WTC11 (cell line): ENCODE data around the gene PAPPA2. TPM values are rescaled to one million over a fixed set of nuclear protein-coding genes. Genes with fewer than 3 reads are reported as not detected.
A peak's percentile ranks its signal among the peaks of the same experiment; 100 is the strongest.

Source experiments
- ATAC-seq: fragments of 200-7000 bp; cut with Tn5 transposase; 2 replicates; pipeline ENCODE4 v1.10.0; 2021; ENCODE audit warnings: mild to moderate bottlenecking, moderate library complexity
- CTCF ChIA-PET: fragments of 300-600 bp; sonication (Branson Sonifier 250); formaldehyde crosslinking; loops from one replicate; lab custom pipeline; 2021; ENCODE audit warnings: antibody characterized with exemption; lab: Charles Lee
- POLR2A ChIA-PET: fragments of 350-600 bp; sonication (Branson Sonifier 250); formaldehyde crosslinking; loops from one replicate; lab custom pipeline; 2021; ENCODE audit warnings: antibody characterized with exemption; lab: Charles Lee
- DNase-seq: peaks from one replicate; pipeline ENCODE4 v3.0.0; 2021; ENCODE audit warnings: low spot score
- H3K27ac Mint-ChIP-seq: 2 replicates; pipeline ENCODE4 v1.8.0; 2021; ENCODE audit warnings: mixed read lengths
- H3K27me3 Mint-ChIP-seq: 2 replicates; pipeline ENCODE4 v1.8.0; 2021; ENCODE audit warnings: low read depth, mild to moderate bottlenecking, moderate library complexity, mixed read lengths
- H3K36me3 Mint-ChIP-seq: 2 replicates; pipeline ENCODE4 v1.8.0; 2021; ENCODE audit warnings: mixed read lengths
- H3K4me1 Mint-ChIP-seq: 2 replicates; pipeline ENCODE4 v1.8.0; 2022; ENCODE audit warnings: mixed read lengths
- H3K4me3 Mint-ChIP-seq: 2 replicates; pipeline ENCODE4 v1.8.0; 2021; ENCODE audit warnings: mild to moderate bottlenecking, moderate library complexity, mixed read lengths
- H3K9me3 Mint-ChIP-seq: 2 replicates; pipeline ENCODE4 v1.8.0; 2021; ENCODE audit warnings: mixed read lengths
- CREM ChIP-seq: sonication (generic); formaldehyde crosslinking; IDR thresholded peaks from 2 replicates; pipeline ENCODE4 v1.8.1; 2022; ENCODE audit warnings: mild to moderate bottlenecking, missing genetic modification reagents, moderate library complexity
- E2F5 ChIP-seq: sonication (generic); formaldehyde crosslinking; IDR thresholded peaks from 2 replicates; pipeline ENCODE4 v1.8.1; 2022; ENCODE audit warnings: mild to moderate bottlenecking, moderate library complexity, missing genetic modification reagents
- ESRRA ChIP-seq: sonication (generic); formaldehyde crosslinking; IDR thresholded peaks from 2 replicates; pipeline ENCODE4 v1.8.1; 2022; ENCODE audit warnings: mild to moderate bottlenecking, missing genetic modification reagents, borderline replicate concordance
- FOXP1 ChIP-seq: sonication (generic); formaldehyde crosslinking; IDR thresholded peaks from 2 replicates; pipeline ENCODE4 v1.8.0; 2022; ENCODE audit warnings: missing genetic modification reagents, mild to moderate bottlenecking, moderate library complexity, borderline replicate concordance
- GABPB1 ChIP-seq: sonication (generic); formaldehyde crosslinking; IDR thresholded peaks from 2 replicates; pipeline ENCODE4 v1.8.1; 2023; ENCODE audit warnings: mild to moderate bottlenecking, missing genetic modification reagents
- HMGA2 ChIP-seq: fragments of 250-450 bp; sonication (Bioruptor Pico); IDR thresholded peaks from 2 replicates; pipeline ENCODE4 v1.4.0; 2021; ENCODE audit warnings: mild to moderate bottlenecking, moderate library complexity
- KAT7 ChIP-seq: sonication (generic); formaldehyde crosslinking; IDR thresholded peaks from 2 replicates; pipeline ENCODE4 v1.8.1; 2023; ENCODE audit warnings: missing genetic modification reagents, mild to moderate bottlenecking, borderline replicate concordance
- NFATC4 ChIP-seq: fragments of 250-450 bp; sonication (Bioruptor Pico); IDR thresholded peaks from 2 replicates; pipeline ENCODE4 v1.9.0; 2021; ENCODE audit warnings: mild to moderate bottlenecking
- NFYB ChIP-seq: sonication (generic); formaldehyde crosslinking; conservative IDR thresholded peaks from 2 replicates; pipeline ENCODE4 v1.8.0; 2022; ENCODE audit warnings: low read depth, missing genetic modification reagents
- PREB ChIP-seq: sonication (generic); formaldehyde crosslinking; IDR thresholded peaks from 2 replicates; pipeline ENCODE4 v1.8.1; 2022; ENCODE audit warnings: mild to moderate bottlenecking, missing genetic modification reagents, moderate library complexity, borderline replicate concordance
- SOX15 ChIP-seq: fragments of 250-450 bp; sonication (Bioruptor Pico); IDR thresholded peaks from 2 replicates; pipeline ENCODE4 v1.9.0; 2021; ENCODE audit warnings: mild to moderate bottlenecking
- SP1 ChIP-seq: sonication (generic); formaldehyde crosslinking; conservative IDR thresholded peaks from 2 replicates; pipeline ENCODE4 v1.8.1; 2022; ENCODE audit warnings: missing genetic modification reagents
- ZBTB21 ChIP-seq: sonication (generic); formaldehyde crosslinking; IDR thresholded peaks from 2 replicates; pipeline ENCODE4 v1.8.1; 2023; ENCODE audit warnings: mild to moderate bottlenecking, missing genetic modification reagents, borderline replicate concordance
- ZNF138 ChIP-seq: sonication (generic); formaldehyde crosslinking; conservative IDR thresholded peaks from 2 replicates; pipeline ENCODE4 v1.8.1; 2022; ENCODE audit warnings: mild to moderate bottlenecking, moderate library complexity, missing genetic modification reagents
- ZNF232 ChIP-seq: sonication (generic); formaldehyde crosslinking; IDR thresholded peaks from 2 replicates; pipeline ENCODE4 v1.8.0; 2022; ENCODE audit warnings: mild to moderate bottlenecking, missing genetic modification reagents
- ZNF317 ChIP-seq: sonication (generic); formaldehyde crosslinking; IDR thresholded peaks from 2 replicates; pipeline ENCODE4 v1.8.1; 2023; ENCODE audit warnings: low read depth, mild to moderate bottlenecking, moderate library complexity, missing genetic modification reagents, borderline replicate concordance
- total RNA-seq: library from RNA; stranded (reverse); gene quantifications from 3 replicates; pipeline ENCODE4 v1.2.3, GENCODE V29; 2021
- TF ChIP-seq, protein P1 (sequence below): sonication (generic); formaldehyde crosslinking; IDR thresholded peaks from 2 replicates; pipeline ENCODE4 v1.8.1; 2023; ENCODE audit warnings: mild to moderate bottlenecking, missing genetic modification reagents
- TF ChIP-seq, protein P2 (sequence below): sonication (generic); formaldehyde crosslinking; IDR thresholded peaks from 2 replicates; pipeline ENCODE4 v1.8.0; 2022; ENCODE audit warnings: mild to moderate bottlenecking, missing genetic modification reagents
- TF ChIP-seq, protein P3 (sequence below): fragments of 250-450 bp; sonication (Bioruptor Pico); conservative IDR thresholded peaks from 2 replicates; pipeline ENCODE4 v1.9.0; 2021; ENCODE audit warnings: mild to moderate bottlenecking
- TF ChIP-seq, protein P4 (sequence below): sonication (generic); formaldehyde crosslinking; IDR thresholded peaks from 2 replicates; pipeline ENCODE4 v1.8.1; 2022; ENCODE audit warnings: low read depth, mild to moderate bottlenecking, moderate library complexity, missing genetic modification reagents, borderline replicate concordance
- TF ChIP-seq, protein P5 (sequence below): sonication (generic); formaldehyde crosslinking; IDR thresholded peaks from 2 replicates; pipeline ENCODE4 v1.8.1; 2023; ENCODE audit warnings: mild to moderate bottlenecking, moderate library complexity, missing genetic modification reagents
- TF ChIP-seq, protein P6 (sequence below): fragments of 250-450 bp; sonication (Bioruptor Pico); IDR thresholded peaks from 2 replicates; pipeline ENCODE4 v1.9.0; 2021; ENCODE audit warnings: mild to moderate bottlenecking

The PAPPA2 gene
- total RNA-seq, 1 experiment from 2014 or later: 0.74 TPM

- no peak for TF ChIP-seq KAT7
- TF ChIP-seq, protein P1, sequence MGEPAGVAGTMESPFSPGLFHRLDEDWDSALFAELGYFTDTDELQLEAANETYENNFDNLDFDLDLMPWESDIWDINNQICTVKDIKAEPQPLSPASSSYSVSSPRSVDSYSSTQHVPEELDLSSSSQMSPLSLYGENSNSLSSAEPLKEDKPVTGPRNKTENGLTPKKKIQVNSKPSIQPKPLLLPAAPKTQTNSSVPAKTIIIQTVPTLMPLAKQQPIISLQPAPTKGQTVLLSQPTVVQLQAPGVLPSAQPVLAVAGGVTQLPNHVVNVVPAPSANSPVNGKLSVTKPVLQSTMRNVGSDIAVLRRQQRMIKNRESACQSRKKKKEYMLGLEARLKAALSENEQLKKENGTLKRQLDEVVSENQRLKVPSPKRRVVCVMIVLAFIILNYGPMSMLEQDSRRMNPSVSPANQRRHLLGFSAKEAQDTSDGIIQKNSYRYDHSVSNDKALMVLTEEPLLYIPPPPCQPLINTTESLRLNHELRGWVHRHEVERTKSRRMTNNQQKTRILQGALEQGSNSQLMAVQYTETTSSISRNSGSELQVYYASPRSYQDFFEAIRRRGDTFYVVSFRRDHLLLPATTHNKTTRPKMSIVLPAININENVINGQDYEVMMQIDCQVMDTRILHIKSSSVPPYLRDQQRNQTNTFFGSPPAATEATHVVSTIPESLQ (CRISPR knock-in tag): no peak
- no peak for TF ChIP-seq GABPB1 (CRISPR knock-in tag)
- TF ChIP-seq ZNF232 (CRISPR knock-in tag): no peak
These were observed 52.3 kb downstream of the PAPPA2 start (continued) for GRCh38 chr1:176515310-176515709.

- Mint-ChIP-seq H3K9me3 (peaks cover 12% of the 10 kb centered on the region), H3K4me1 (peaks cover 3% of the 10 kb centered on the region), H3K27me3 (no peaks in the 10 kb centered on the region), H3K27ac (peak overlapping the region; percentile 10; the same call in 1 of the 2 replicates), H3K36me3 (no peaks in the 10 kb centered on the region), H3K4me3 (no peak overlapping the region)
- ATAC-seq (no peak), DNase-seq (no peak)
- ChIA-PET POLR2A (no interaction called here), CTCF (no interaction called here)
- no peak for TF ChIP-seq GABPB1 (CRISPR knock-in tag)
- TF ChIP-seq, protein P2, sequence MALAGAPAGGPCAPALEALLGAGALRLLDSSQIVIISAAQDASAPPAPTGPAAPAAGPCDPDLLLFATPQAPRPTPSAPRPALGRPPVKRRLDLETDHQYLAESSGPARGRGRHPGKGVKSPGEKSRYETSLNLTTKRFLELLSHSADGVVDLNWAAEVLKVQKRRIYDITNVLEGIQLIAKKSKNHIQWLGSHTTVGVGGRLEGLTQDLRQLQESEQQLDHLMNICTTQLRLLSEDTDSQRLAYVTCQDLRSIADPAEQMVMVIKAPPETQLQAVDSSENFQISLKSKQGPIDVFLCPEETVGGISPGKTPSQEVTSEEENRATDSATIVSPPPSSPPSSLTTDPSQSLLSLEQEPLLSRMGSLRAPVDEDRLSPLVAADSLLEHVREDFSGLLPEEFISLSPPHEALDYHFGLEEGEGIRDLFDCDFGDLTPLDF (CRISPR knock-in tag): no peak
- no peak for TF ChIP-seq ESRRA (CRISPR knock-in tag)
- no peak for TF ChIP-seq NFYB
These were observed 54.5 kb downstream of the PAPPA2 start for GRCh38 chr1:176517484-176517883.

GRCh38 chr1:176521211-176521610 is 58.2 kb downstream of the PAPPA2 start:
- H3K27ac Mint-ChIP-seq: no peak overlapping the region
- TF ChIP-seq NFATC4 (CRISPR knock-in tag) (no peak), ZNF317 (no peak), E2F5 (CRISPR knock-in tag) (no peak), ZNF138 (CRISPR knock-in tag) (no peak), FOXP1 (CRISPR knock-in tag) (no peak), PREB (no peak), NFYB (no peak), SOX15 (CRISPR knock-in tag) (no peak), ZBTB21 (CRISPR knock-in tag) (no peak), SP1 (CRISPR knock-in tag) (no peak), CREM (CRISPR knock-in tag) (no peak), HMGA2 (CRISPR knock-in tag) (no peak)
- TF ChIP-seq, protein P3, sequence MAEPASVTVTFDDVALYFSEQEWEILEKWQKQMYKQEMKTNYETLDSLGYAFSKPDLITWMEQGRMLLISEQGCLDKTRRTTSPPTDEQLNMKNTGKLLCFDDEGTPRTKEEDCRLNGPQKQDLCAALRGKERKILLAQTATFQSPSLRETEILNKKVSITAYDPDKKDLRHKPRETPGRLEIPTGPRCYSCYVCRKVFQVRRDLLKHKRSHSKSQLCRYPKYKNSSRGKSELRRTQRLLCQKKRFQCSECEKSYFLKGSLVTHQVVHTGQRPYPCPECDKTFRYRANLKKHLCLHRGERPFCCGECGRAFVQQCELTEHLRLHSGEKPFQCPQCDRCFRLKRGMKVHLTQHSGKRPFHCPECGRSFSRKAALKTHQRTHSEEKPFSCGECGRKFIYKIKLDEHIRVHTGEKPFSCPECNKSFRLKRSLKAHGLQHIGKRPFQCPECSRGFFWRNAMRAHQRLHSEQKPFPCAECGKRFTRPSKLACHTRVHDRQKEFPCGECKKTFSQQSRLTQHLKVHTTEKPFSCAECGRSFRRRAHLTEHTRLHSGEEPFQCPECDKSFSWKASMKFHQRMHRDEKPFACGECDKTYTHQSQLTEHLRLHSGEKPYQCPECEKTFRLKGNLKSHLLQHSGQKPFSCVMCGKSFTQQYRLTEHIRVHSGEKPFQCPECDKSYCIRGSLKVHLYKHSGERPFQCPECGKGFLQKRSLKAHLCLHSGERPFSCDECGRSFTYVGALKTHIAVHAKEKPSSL: no peak
- TF ChIP-seq, protein P4, sequence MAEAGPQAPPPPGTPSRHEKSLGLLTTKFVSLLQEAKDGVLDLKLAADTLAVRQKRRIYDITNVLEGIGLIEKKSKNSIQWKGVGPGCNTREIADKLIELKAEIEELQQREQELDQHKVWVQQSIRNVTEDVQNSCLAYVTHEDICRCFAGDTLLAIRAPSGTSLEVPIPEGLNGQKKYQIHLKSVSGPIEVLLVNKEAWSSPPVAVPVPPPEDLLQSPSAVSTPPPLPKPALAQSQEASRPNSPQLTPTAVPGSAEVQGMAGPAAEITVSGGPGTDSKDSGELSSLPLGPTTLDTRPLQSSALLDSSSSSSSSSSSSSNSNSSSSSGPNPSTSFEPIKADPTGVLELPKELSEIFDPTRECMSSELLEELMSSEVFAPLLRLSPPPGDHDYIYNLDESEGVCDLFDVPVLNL (CRISPR knock-in tag): no peak
- TF ChIP-seq, protein P5, sequence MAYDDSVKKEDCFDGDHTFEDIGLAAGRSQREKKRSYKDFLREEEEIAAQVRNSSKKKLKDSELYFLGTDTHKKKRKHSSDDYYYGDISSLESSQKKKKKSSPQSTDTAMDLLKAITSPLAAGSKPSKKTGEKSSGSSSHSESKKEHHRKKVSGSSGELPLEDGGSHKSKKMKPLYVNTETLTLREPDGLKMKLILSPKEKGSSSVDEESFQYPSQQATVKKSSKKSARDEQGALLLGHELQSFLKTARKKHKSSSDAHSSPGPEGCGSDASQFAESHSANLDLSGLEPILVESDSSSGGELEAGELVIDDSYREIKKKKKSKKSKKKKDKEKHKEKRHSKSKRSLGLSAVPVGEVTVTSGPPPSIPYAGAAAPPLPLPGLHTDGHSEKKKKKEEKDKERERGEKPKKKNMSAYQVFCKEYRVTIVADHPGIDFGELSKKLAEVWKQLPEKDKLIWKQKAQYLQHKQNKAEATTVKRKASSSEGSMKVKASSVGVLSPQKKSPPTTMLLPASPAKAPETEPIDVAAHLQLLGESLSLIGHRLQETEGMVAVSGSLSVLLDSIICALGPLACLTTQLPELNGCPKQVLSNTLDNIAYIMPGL (CRISPR knock-in tag): no peak
- TF ChIP-seq, protein P6, sequence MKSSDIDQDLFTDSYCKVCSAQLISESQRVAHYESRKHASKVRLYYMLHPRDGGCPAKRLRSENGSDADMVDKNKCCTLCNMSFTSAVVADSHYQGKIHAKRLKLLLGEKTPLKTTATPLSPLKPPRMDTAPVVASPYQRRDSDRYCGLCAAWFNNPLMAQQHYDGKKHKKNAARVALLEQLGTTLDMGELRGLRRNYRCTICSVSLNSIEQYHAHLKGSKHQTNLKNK: no peak
- CTCF ChIA-PET: no interaction called here

More at GRCh38 chr1:176521211-176521610, 58.2 kb downstream of the PAPPA2 start:
- Mint-ChIP-seq H3K36me3 (no peaks in the 10 kb centered on the region), H3K4me3 (no peak overlapping the region), H3K27me3 (no peaks in the 10 kb centered on the region), H3K9me3 (peaks cover 5% of the 10 kb centered on the region; the same call in 1 of the 2 replicates), H3K4me1 (peaks cover 3% of the 10 kb centered on the region)
- ATAC-seq (no peak), DNase-seq (no peak)
- POLR2A ChIA-PET: no interaction called here
